Spleen (tissue), 7 donors: ENCODE data around the gene TCF7L2.

Source experiments
- CTCF ChIP-seq, 11 experiments: fragments of 200-600 bp in 7 of 11; fragments of 450-650 bp in 4 of 11; sonication (generic) in 4 of 11; IDR thresholded peaks in 8 of 11; conservative IDR thresholded peaks in 3 of 11; 1 replicate in 7 of 11; 2 replicates in 4 of 11; pipeline versions ENCODE4 v1.4.0 to v1.8.0; 2016 to 2021; ENCODE audit warnings: antibody characterized with exemption in 11 of 11, inconsistent platforms in 4 of 11, mild to moderate bottlenecking in 1 of 11
- POLR2AphosphoS5 ChIP-seq, 3 donors: sonication (generic); formaldehyde crosslinking; IDR thresholded peaks; one replicate each; pipeline ENCODE4 v1.5.1; 2017; ENCODE audit warnings: antibody characterized with exemption in 3 of 3
- donor health status: DM: no; HTN: no; CAD: no; lungs with moderate emphysema.
- donor health status: DM: no; HTN: no; CAD: no.
- donor health status: DM: no; HTN: no; CAD: no.

- TF ChIP-seq CTCF (IDR thresholded peaks at IDR 0.05 in 8 of 11, conservative IDR thresholded peaks at IDR 0.05 in 3 of 11): no peak
- no peak for TF ChIP-seq POLR2AphosphoS5 (IDR thresholded peaks at IDR 0.05)
These were observed 114.0 kb downstream of the TCF7L2 start for GRCh38 chr10:113064039-113064438.
